OCI-LY3 (cell line): ENCODE data around the gene SNX14.

Source experiments
- EZH2phosphoT487 ChIP-seq: fragments of 200-600 bp; shearing (Covaris generic); IDR thresholded peaks from 2 replicates; pipeline ENCODE4 v1.6.1; 2018; ENCODE audit warnings: antibody characterized with exemption, mixed run types, low read depth
- TF ChIP-seq, protein P1 (sequence below): fragments of 200-600, 300-600 bp; sonication (generic); IDR thresholded peaks from 2 replicates; pipeline ENCODE4 v1.5.1; 2014; ENCODE audit warnings: antibody characterized with exemption, low read length, low read depth

DNA sequence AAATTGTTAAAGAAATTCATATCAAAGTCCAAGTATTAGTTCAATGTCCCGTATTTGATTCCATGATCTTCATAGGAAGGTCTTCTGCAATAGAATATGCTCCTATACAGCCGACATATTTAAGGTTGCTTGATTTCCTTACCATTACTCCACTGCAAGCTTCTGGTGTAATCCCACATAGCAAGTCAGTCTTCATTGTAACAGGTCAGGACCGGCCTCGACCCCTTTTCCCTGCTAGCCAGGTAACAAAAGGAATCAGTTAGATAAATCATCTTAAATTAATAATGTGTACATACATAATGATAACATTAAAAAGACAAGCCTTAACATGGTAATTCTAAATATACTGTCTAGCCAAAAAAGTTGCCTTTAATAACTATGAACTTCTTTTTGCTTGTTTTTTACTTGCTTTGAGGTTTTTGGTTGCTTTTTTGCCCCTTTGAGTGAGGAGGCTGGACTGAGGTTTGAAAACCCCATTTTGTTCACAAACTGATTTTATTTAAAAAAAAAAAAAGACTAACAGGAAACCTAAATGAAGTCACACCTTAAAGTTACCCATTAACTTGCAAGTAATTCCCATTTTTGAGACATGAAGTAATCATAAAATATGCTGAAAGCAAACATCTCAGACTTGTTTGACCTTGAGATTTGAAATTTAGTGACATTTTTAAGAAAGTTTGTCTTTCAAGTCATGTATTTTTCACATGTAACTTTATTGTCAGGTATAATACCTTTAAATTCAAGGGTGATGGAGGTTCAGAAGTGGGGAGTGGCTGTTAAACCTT lies 19.2 kb upstream of the SNX14 start:
- TF ChIP-seq, protein P1, sequence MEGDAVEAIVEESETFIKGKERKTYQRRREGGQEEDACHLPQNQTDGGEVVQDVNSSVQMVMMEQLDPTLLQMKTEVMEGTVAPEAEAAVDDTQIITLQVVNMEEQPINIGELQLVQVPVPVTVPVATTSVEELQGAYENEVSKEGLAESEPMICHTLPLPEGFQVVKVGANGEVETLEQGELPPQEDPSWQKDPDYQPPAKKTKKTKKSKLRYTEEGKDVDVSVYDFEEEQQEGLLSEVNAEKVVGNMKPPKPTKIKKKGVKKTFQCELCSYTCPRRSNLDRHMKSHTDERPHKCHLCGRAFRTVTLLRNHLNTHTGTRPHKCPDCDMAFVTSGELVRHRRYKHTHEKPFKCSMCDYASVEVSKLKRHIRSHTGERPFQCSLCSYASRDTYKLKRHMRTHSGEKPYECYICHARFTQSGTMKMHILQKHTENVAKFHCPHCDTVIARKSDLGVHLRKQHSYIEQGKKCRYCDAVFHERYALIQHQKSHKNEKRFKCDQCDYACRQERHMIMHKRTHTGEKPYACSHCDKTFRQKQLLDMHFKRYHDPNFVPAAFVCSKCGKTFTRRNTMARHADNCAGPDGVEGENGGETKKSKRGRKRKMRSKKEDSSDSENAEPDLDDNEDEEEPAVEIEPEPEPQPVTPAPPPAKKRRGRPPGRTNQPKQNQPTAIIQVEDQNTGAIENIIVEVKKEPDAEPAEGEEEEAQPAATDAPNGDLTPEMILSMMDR = no peak
- no peak for TF ChIP-seq EZH2phosphoT487
